Vagina (tissue), 2 donors: ENCODE data around the gene GPR32.

Experiments used
- POLR2A ChIP-seq, 2 donors: fragments of 450-650 bp; IDR thresholded peaks; one replicate each; pipeline ENCODE4 v1.6.1; 2017; ENCODE audit warnings: antibody characterized with exemption in 2 of 2, mild to moderate bottlenecking in 2 of 2, moderate library complexity in 2 of 2
- POLR2AphosphoS5 ChIP-seq, 2 donors: sonication (generic); formaldehyde crosslinking; IDR thresholded peaks; one replicate each; pipeline ENCODE4 v1.9.0; 2017; ENCODE audit warnings: antibody characterized with exemption in 2 of 2, mild to moderate bottlenecking in 2 of 2, low read depth in 1 of 2; ENCODE audit not compliant: insufficient read depth in 1 of 2
- TF ChIP-seq, protein P1 (sequence below), 3 experiments: fragments of 450-650 bp in 2 of 3; fragments of 200-600 bp in 1 of 3; sonication (generic) in 1 of 3; IDR thresholded peaks; one replicate each; pipeline ENCODE4 v1.5.1; 2017 to 2019; ENCODE audit warnings: antibody characterized with exemption in 3 of 3, mild to moderate bottlenecking in 2 of 3, moderate library complexity in 2 of 3

DNA sequence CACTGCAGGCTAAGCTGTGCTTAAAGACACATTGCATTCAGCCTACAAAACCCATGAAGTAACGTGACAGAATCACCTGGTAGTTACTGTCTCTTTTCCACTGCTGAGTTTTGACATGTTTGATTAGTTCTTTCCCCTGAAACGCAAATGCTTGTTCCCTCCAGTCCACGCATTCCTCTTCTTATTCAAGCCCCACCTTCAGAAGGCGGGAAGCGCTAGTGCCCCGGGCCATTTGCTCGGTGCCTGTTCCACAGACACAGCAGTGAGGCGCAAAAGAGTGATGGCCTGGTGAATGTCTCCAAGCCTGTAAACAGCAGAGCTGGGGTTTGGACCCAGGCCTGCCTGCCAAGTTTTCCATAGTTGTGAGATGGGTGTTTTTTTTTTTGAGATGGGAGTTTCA lies 30.8 kb downstream of the GPR32 start:
- TF ChIP-seq, protein P1, sequence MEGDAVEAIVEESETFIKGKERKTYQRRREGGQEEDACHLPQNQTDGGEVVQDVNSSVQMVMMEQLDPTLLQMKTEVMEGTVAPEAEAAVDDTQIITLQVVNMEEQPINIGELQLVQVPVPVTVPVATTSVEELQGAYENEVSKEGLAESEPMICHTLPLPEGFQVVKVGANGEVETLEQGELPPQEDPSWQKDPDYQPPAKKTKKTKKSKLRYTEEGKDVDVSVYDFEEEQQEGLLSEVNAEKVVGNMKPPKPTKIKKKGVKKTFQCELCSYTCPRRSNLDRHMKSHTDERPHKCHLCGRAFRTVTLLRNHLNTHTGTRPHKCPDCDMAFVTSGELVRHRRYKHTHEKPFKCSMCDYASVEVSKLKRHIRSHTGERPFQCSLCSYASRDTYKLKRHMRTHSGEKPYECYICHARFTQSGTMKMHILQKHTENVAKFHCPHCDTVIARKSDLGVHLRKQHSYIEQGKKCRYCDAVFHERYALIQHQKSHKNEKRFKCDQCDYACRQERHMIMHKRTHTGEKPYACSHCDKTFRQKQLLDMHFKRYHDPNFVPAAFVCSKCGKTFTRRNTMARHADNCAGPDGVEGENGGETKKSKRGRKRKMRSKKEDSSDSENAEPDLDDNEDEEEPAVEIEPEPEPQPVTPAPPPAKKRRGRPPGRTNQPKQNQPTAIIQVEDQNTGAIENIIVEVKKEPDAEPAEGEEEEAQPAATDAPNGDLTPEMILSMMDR (IDR thresholded peaks at IDR 0.05): no peak
- TF ChIP-seq POLR2AphosphoS5 (IDR thresholded peaks at IDR 0.05; ENCODE audit: insufficient read depth in 1 of 2, low read depth in 1 of 2): no peak
- TF ChIP-seq POLR2A (IDR thresholded peaks at IDR 0.05): no peak
